HepG2 (cell line): Measurements from ENCODE around the gene LSM2. TPM values are rescaled to one million over a fixed set of nuclear protein-coding genes. Genes with fewer than 3 reads are reported as not detected.

Experiments used
- AHDC1 ChIP-seq: sonication (generic); formaldehyde crosslinking; IDR thresholded peaks from 2 replicates; pipeline ENCODE4 v1.5.1; 2020; ENCODE audit warnings: mild to moderate bottlenecking, missing genetic modification reagents, borderline replicate concordance
- HIC2 ChIP-seq: sonication (generic); formaldehyde crosslinking; IDR thresholded peaks from 2 replicates; pipeline ENCODE4 v1.9.0; 2022; ENCODE audit warnings: low read depth, missing genetic modification reagents
- HNRNPK ChIP-seq: fragments of 200-400 bp; formaldehyde crosslinking; IDR thresholded peaks from 2 replicates; pipeline ENCODE4 v1.6.1; 2018; ENCODE audit warnings: low read length, low read depth, moderate library complexity, mild to moderate bottlenecking; ENCODE audit not compliant: poor library complexity, severe bottlenecking
- HOXD1 ChIP-seq: sonication (generic); formaldehyde crosslinking; IDR thresholded peaks from 2 replicates; pipeline ENCODE4 v1.5.0; 2020; ENCODE audit warnings: missing genetic modification reagents
- LCORL ChIP-seq, 2 experiments: fragments of 450-650 bp in 1 of 2; sonication (generic) in 1 of 2; formaldehyde crosslinking in 1 of 2; IDR thresholded peaks; 2 replicates each; pipeline versions ENCODE4 v1.5.0 to v1.6.1; 2017 to 2020; ENCODE audit warnings: antibody characterized with exemption in 1 of 2, missing genetic modification reagents in 1 of 2
- MTA1 ChIP-seq: sonication (generic); formaldehyde crosslinking; IDR thresholded peaks from 2 replicates; pipeline ENCODE4 v1.4.0; 2020; ENCODE audit warnings: missing genetic modification reagents, mild to moderate bottlenecking, borderline replicate concordance
- NFATC3 ChIP-seq: sonication (generic); formaldehyde crosslinking; IDR thresholded peaks from 2 replicates; pipeline ENCODE4 v1.5.1; 2020; ENCODE audit warnings: mild to moderate bottlenecking, missing genetic modification reagents
- NR2F6 ChIP-seq, 2 experiments: IDR thresholded peaks; 2 replicates each; pipeline ENCODE4 v1.6.1; 2016; ENCODE audit warnings: antibody characterized with exemption in 1 of 2, mild to moderate bottlenecking in 1 of 2
- PBX3 ChIP-seq: sonication (generic); formaldehyde crosslinking; IDR thresholded peaks from 2 replicates; pipeline ENCODE4 v1.8.1; 2023; ENCODE audit warnings: missing genetic modification reagents, inconsistent platforms, borderline replicate concordance
- SMAD3 ChIP-seq: sonication (generic); formaldehyde crosslinking; IDR thresholded peaks from 2 replicates; pipeline ENCODE4 v1.4.0; 2020; ENCODE audit warnings: missing genetic modification reagents
- SNAPC2 ChIP-seq: sonication (generic); formaldehyde crosslinking; IDR thresholded peaks from 2 replicates; pipeline ENCODE4 v1.8.1; 2022; ENCODE audit warnings: mild to moderate bottlenecking, missing genetic modification reagents
- TMF1 ChIP-seq: sonication (generic); formaldehyde crosslinking; IDR thresholded peaks from 2 replicates; pipeline ENCODE4 v1.8.1; 2022; ENCODE audit warnings: low read depth, missing genetic modification reagents
- ZBTB38 ChIP-seq: sonication (generic); formaldehyde crosslinking; IDR thresholded peaks from 2 replicates; pipeline ENCODE4 v1.5.1; 2020; ENCODE audit warnings: mild to moderate bottlenecking, missing genetic modification reagents
- ZNF362 ChIP-seq: sonication (generic); formaldehyde crosslinking; IDR thresholded peaks from 2 replicates; pipeline ENCODE4 v1.4.0; 2020; ENCODE audit warnings: missing genetic modification reagents, mild to moderate bottlenecking, borderline replicate concordance
- ZNF513 ChIP-seq: sonication (generic); formaldehyde crosslinking; conservative IDR thresholded peaks from 2 replicates; pipeline ENCODE4 v1.5.0; 2020; ENCODE audit warnings: missing genetic modification reagents
- ZNF605 ChIP-seq: sonication (generic); formaldehyde crosslinking; IDR thresholded peaks from 2 replicates; pipeline ENCODE4 v1.8.0; 2022; ENCODE audit warnings: mild to moderate bottlenecking, missing genetic modification reagents
- polyA plus RNA-seq, 8 experiments: library from polyadenylated mRNA; depleted of rRNA in 3 of 8; stranded (reverse) in 7 of 8; unstranded in 1 of 8; fragments of >200 nt; fragmentation: Illumina TruSeq in 4 of 8; extraction: Trizol in 4 of 8; gene quantifications; 2 replicates each; pipeline versions ENCODE4 v1.2.1 to v1.2.3, GENCODE V29; 2011 to 2016; ENCODE audit warnings: low read depth in 4 of 8, missing spikeins in 1 of 8, mixed read lengths in 1 of 8; ENCODE audit not compliant: insufficient read depth in 1 of 8
- total RNA-seq, 5 experiments: library from RNA; depleted of rRNA; stranded (reverse); fragments of >200 nt; fragmentation: Illumina TruSeq; extraction: Trizol; gene quantifications; 2 replicates each; pipeline ENCODE4 v1.2.3, GENCODE V29; 2016; ENCODE audit warnings: low read depth in 1 of 5

The LSM2 gene
- total and polyA plus RNA-seq, 2 of the 13 experiments (the other 11 are each of a cell fraction or from before 2014, with no cell fraction given) = 69.4 to 90.5 TPM

GRCh38 chr6:31765910-31766794 is 40.6 kb downstream of the LSM2 start (continued):
- TF ChIP-seq AHDC1 (CRISPR knock-in tag) (no peak), SMAD3 (no peak), HNRNPK (no peak), HIC2 (CRISPR knock-in tag) (peak; percentile 72), HOXD1 (CRISPR knock-in tag) (0 out of 2 replicates have a peak, but pooled peaks have one; percentile 48), ZNF513 (CRISPR knock-in tag) (no peak), ZNF362 (no peak), SNAPC2 (CRISPR knock-in tag) (no peak), NR2F6 (IDR thresholded peaks at IDR 0.05) (no peak), NR2F6 (CRISPR knock-in tag; IDR thresholded peaks at IDR 0.05) (no peak), ZNF605 (CRISPR knock-in tag) (peak; percentile 84), MTA1 (CRISPR knock-in tag) (peak; percentile 56; the same call in 1 of the 2 replicates), TMF1 (CRISPR knock-in tag) (no peak), LCORL (IDR thresholded peaks at IDR 0.05) (no peak), LCORL (CRISPR knock-in tag; IDR thresholded peaks at IDR 0.05) (peak; percentile 61), PBX3 (no peak), ZBTB38 (CRISPR knock-in tag) (peak; percentile 61; the same call in 1 of the 2 replicates), NFATC3 (CRISPR knock-in tag) (peak; percentile 65; the same call in 1 of the 2 replicates)
